Smooth muscle cell (in vitro differentiated cells): Measurements from ENCODE around the gene SERPINB12. TPM values are rescaled to one million over a fixed set of nuclear protein-coding genes. Genes with fewer than 3 reads are reported as not detected.

ENCODE experiments used
- DNase-seq: peaks from one replicate; lab custom pipeline; 2025; ENCODE audit not compliant: unreplicated experiment; lab: John Stamatoyannopoulos, UW
- H2AFZ ChIP-seq: fragments of 200-600 bp; sonication (generic); 2 replicates; pipeline ENCODE4 v1.6.0; 2016; ENCODE audit warnings: antibody characterized with exemption, low read depth, mild to moderate bottlenecking
- H3F3A ChIP-seq: fragments of 200-600 bp; sonication (generic); 2 replicates; pipeline ENCODE4 v1.6.0; 2017; ENCODE audit warnings: antibody characterized with exemption, low read depth
- H3K27ac ChIP-seq: fragments of 200-600 bp; sonication (generic); 2 replicates; pipeline ENCODE4 v1.5.1; 2016; ENCODE audit warnings: low read depth, mild to moderate bottlenecking
- H3K27me3 ChIP-seq: fragments of 200-600 bp; sonication (generic); 2 replicates; pipeline ENCODE4 v1.6.1; 2016; ENCODE audit warnings: low read depth, mild to moderate bottlenecking
- H3K36me3 ChIP-seq: fragments of 200-600 bp; sonication (generic); 2 replicates; pipeline ENCODE4 v1.5.1; 2016; ENCODE audit warnings: low read depth
- H3K4me1 ChIP-seq: fragments of 200-600 bp; sonication (generic); 2 replicates; pipeline ENCODE4 v1.5.1; 2016; ENCODE audit warnings: low read depth
- H3K4me2 ChIP-seq: fragments of 200-600 bp; sonication (generic); 2 replicates; pipeline ENCODE4 v1.6.0; 2016; ENCODE audit warnings: mild to moderate bottlenecking
- H3K4me3 ChIP-seq: fragments of 200-600 bp; sonication (generic); 2 replicates; pipeline ENCODE4 v1.5.1; 2016; ENCODE audit warnings: mild to moderate bottlenecking
- H3K79me2 ChIP-seq: fragments of 200-600 bp; sonication (generic); 2 replicates; pipeline ENCODE4 v1.6.0; 2016; ENCODE audit warnings: low read depth, mild to moderate bottlenecking
- H3K9ac ChIP-seq: fragments of 200-600 bp; sonication (generic); 2 replicates; pipeline ENCODE4 v1.6.0; 2016; ENCODE audit warnings: low read depth
- H3K9me3 ChIP-seq: fragments of 200-600 bp; sonication (generic); replicated peaks from 2 replicates; pipeline ENCODE4 v1.5.1; 2016; ENCODE audit warnings: low read depth
- H4K20me1 ChIP-seq: fragments of 200-600 bp; sonication (generic); 2 replicates; pipeline ENCODE4 v1.6.0; 2016; ENCODE audit warnings: low read depth
- CTCF ChIP-seq: fragments of 200-600 bp; sonication (generic); IDR thresholded peaks from 2 replicates; pipeline ENCODE4 v1.5.1; 2017; ENCODE audit warnings: borderline replicate concordance, mild to moderate bottlenecking, antibody characterized with exemption; ENCODE audit not compliant: insufficient read depth, poor library complexity, severe bottlenecking
- WGBS: methylation state at CpG from one replicate; pipeline ENCODE4 v1.1.7; 2016; ENCODE audit warnings: low lambda C conversion rate; 5-methylcytosine and 5-hydroxymethylcytosine counted together
- polyA plus RNA-seq: library from polyadenylated mRNA; unstranded; fragments of >200 nt; fragmentation: Nextera tagmentation; extraction: Ambion mirVana; gene quantifications from 2 replicates; pipeline ENCODE4 v1.2.1, GENCODE V29; 2016
- total RNA-seq: library from RNA; depleted of rRNA; stranded (reverse); fragments of >200 nt; gene quantifications from 2 replicates; pipeline ENCODE4 v1.2.3, GENCODE V29; 2014

The SERPINB12 gene
- total and polyA plus RNA-seq, 2 experiments from 2014 or later: 1.3 to 16.4 TPM

- H3K9me3 ChIP-seq: no peaks in the 10 kb centered on the region
- TF ChIP-seq CTCF: no peak
- WGBS: 77% methylated on average over 9 of the region's 9 CpGs
These were observed 17.7 kb downstream of the SERPINB12 start for GRCh38 chr18:63559567-63560491.

DNA sequence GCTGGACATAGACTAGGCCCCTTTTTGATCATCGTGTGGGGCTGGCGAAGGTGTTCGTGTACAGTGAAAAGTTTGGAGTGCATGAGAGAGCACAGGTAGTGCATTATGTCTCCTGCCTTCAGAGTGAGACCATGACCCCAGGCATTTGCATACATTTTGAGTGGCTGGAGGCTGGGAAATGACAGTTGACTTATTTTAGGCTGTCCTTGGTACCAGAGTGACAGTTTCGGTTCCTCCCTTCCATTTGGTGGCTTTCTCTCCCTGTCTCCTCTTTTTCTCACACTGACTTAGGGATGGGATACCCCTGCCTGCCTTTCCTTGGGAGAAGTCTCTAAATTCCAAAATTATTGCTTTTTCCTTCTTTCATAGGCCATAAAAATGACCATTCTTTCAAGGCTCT, 20.1 kb downstream of the SERPINB12 start:
- Histone ChIP-seq H4K20me1 (no peaks in the 10 kb centered on the region), H3K36me3 (no peaks in the 10 kb centered on the region), H3K9ac (no peak overlapping the region), H3K27ac (no peak overlapping the region), H3K27me3 (no peaks in the 10 kb centered on the region), H3K4me2 (no peak overlapping the region), H3K79me2 (no peaks in the 10 kb centered on the region), H3F3A (no peaks in the 10 kb centered on the region), H2AFZ (no peak overlapping the region), H3K9me3 (no peaks in the 10 kb centered on the region), H3K4me3 (no peak overlapping the region), H3K4me1 (no peaks in the 10 kb centered on the region)
- DNase-seq: no peak
- no peak for TF ChIP-seq CTCF
- WGBS: 92% methylated on average over 4 of the region's 4 CpGs

More at GRCh38 chr18:63559567-63560491, 17.7 kb downstream of the SERPINB12 start:
- H2AFZ ChIP-seq: no peak overlapping the region
- no peak overlapping the region for H3K27ac ChIP-seq
- H3K79me2 ChIP-seq: no peaks in the 10 kb centered on the region
- H3K4me3 ChIP-seq: no peak overlapping the region
- H3K36me3 ChIP-seq: no peaks in the 10 kb centered on the region
- H3K4me2 ChIP-seq: no peak overlapping the region
- no peaks in the 10 kb centered on the region for H3K27me3 ChIP-seq
- no peaks in the 10 kb centered on the region for H3K4me1 ChIP-seq
- H4K20me1 ChIP-seq: no peaks in the 10 kb centered on the region
- DNase-seq: no peak
- no peaks in the 10 kb centered on the region for H3F3A ChIP-seq
- no peak overlapping the region for H3K9ac ChIP-seq

- H3K4me2 ChIP-seq: no peak overlapping the region
- H3K27ac ChIP-seq: no peak overlapping the region
- no peak for TF ChIP-seq CTCF
- 88% methylated on average over 4 of the region's 4 CpGs for WGBS
- DNase-seq: no peak
- no peaks in the 10 kb centered on the region for H4K20me1 ChIP-seq
- no peaks in the 10 kb centered on the region for H3K36me3 ChIP-seq
- H3K4me3 ChIP-seq: no peak overlapping the region
- no peaks in the 10 kb centered on the region for H3F3A ChIP-seq
- no peak overlapping the region for H3K9ac ChIP-seq
- no peaks in the 10 kb centered on the region for H3K9me3 ChIP-seq
- H3K4me1 ChIP-seq: no peaks in the 10 kb centered on the region
- no peaks in the 10 kb centered on the region for H3K79me2 ChIP-seq
- no peaks in the 10 kb centered on the region for H3K27me3 ChIP-seq
- no peak overlapping the region for H2AFZ ChIP-seq
These were observed 21.9 kb downstream of the SERPINB12 start for GRCh38 chr18:63564021-63564420.
